A375 (cell line): ENCODE data around the gene GREB1. TPM values are rescaled to one million over a fixed set of nuclear protein-coding genes. Genes with fewer than 3 reads are reported as not detected.
A peak's percentile ranks its signal among the peaks of the same experiment; 100 is the strongest.

Experiments
- small RNA-seq: library from RNA; depleted of rRNA; stranded (forward); fragments of <200 nt; gene quantifications from one replicate; pipeline ENCODE3, GENCODE V24; 2014
- total RNA-seq: library from RNA; depleted of rRNA; stranded (reverse); fragments of >200 nt; shearing (Covaris generic); gene quantifications from 2 replicates; pipeline ENCODE4 v1.2.3, GENCODE V29; 2014; rRNA removed

The GREB1 gene, protein sequence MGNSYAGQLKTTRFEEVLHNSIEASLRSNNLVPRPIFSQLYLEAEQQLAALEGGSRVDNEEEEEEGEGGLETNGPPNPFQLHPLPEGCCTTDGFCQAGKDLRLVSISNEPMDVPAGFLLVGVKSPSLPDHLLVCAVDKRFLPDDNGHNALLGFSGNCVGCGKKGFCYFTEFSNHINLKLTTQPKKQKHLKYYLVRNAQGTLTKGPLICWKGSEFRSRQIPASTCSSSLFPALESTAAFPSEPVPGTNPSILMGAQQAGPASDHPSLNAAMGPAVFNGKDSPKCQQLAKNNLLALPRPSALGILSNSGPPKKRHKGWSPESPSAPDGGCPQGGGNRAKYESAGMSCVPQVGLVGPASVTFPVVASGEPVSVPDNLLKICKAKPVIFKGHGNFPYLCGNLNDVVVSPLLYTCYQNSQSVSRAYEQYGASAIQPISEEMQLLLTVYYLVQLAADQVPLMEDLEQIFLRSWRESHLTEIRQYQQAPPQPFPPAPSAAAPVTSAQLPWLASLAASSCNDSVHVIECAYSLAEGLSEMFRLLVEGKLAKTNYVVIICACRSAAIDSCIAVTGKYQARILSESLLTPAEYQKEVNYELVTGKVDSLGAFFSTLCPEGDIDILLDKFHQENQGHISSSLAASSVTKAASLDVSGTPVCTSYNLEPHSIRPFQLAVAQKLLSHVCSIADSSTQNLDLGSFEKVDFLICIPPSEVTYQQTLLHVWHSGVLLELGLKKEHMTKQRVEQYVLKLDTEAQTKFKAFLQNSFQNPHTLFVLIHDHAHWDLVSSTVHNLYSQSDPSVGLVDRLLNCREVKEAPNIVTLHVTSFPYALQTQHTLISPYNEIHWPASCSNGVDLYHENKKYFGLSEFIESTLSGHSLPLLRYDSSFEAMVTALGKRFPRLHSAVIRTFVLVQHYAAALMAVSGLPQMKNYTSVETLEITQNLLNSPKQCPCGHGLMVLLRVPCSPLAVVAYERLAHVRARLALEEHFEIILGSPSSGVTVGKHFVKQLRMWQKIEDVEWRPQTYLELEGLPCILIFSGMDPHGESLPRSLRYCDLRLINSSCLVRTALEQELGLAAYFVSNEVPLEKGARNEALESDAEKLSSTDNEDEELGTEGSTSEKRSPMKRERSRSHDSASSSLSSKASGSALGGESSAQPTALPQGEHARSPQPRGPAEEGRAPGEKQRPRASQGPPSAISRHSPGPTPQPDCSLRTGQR (N-terminal part only)
- total RNA-seq, result 0.53 and 1.5 TPM in 2 replicates

DNA sequence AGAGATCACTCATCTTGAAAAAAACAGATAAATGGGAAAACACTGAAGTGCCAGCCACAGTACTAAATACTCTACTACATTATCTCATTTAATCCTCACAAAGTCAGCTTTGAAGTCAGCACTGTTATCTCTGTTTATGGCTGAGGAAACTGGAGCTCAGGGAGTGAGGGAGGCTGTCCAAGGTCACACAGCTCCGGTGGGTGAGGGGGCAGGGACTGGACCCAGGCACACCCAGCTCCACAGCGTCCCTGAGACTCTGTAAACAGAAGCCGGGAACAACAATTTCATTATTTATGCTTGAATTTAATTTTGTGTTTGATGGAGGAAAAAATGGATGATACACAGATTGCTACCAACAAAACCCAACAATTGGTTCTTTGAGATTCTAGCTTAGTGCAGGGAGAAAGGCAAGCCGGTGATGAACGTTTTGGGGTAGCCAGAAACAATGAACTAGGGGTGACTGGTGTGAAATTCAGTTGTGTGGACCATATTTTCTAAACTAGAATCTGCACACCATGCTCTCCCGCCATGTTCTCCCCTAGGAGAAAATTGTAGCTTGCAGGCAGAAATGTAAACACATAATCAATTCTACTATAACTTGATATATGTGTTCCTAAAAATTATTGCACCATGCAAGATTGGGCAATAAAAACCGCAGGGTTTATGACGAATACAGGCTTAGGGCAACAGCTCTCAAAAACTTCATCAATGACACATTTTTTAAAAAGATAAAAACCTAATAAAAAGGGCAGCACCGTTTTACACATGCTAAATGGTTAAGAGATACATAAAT is at the start of gene GREB1:
TSS of gene GREB1 (plus strand) at position 768 of the 793 bp plus-strand sequence. CDS start 22,570 bp downstream, outside the sequence.

DNA sequence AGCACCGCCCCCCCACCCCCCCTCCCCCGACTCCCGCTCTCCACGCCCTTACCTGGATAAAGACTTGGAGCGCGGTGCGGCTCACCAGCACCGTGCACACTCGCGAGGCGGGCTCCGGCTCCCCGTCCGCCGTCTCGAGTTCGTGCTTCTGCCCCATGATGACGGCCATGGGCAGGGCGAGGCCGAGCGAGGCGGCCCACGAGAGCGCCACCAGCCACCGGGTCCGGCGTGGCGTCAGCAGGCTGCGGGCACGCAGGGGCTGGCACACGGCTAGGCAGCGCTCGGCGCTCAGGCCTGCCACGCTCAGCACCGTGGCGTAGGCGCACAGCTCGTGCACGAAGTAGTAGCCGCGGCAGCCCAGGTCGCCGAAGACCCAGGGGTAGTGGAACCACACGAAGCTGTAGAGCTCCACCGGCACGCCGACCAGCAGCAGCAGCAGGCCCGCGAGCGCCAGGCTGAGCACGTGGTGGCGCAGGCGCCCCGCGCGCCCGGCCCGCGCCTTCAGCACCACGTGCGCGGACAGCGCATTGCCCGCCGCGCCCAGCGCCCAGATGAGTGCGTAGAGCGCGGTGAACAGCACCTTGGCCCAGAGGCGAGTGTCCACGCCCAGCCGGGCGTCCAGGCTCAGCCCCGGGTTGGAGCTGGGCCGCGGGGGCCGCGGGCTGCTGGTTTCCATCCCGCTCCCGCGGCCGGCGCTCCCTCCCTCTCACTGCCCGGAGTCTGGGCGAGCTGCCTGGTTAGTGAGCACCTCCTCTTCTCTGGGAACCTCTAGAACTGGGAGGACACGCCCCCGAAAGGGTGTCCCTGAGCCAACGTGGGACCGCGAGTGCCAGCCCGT is 135.8 kb downstream of the GREB1 start, which contains the start of gene NTSR2:
TSS of gene NTSR2 (minus strand) at position 742 of the 838 bp plus-strand sequence. CDS start at position 676, 66 bp downstream.

Small RNA genes lying within 50 kb of the gene (small RNA-seq; reads per million reads assigned to genes)
- gene MIR4429, result not detected
- 0.17 reads per million for gene RN7SL674P
- gene RNA5SP84, result 0.38 reads per million
- gene RNU2-13P, result 1.9 reads per million, percentile 72 among the genes with 10 or more reads in this experiment

Other genes starting within 250 kb of the GREB1 start
- 52.1 and 56.9 TPM in 2 replicates for gene ROCK2, start 189.4 kb upstream of the GREB1 start, total RNA-seq
- gene E2F6, start 67.9 kb upstream of the GREB1 start, total RNA-seq, result 21.9 and 26.4 TPM in 2 replicates
- not detected in 2 replicates for gene NTSR2, start 136.2 kb downstream of the GREB1 start, total RNA-seq
- gene LPIN1, start 212.6 kb downstream of the GREB1 start, total RNA-seq, result 16.6 and 23.1 TPM in 2 replicates